Cardiac septum (tissue), 1 donor: Measurements from ENCODE around the gene TXLNG. TPM values are rescaled to one million over a fixed set of nuclear protein-coding genes. Genes with fewer than 3 reads are reported as not detected.
"Not testable (repeated sequence)": the region's sequence is repeated elsewhere in the genome, so short reads cannot be mapped to it uniquely, and the experiment has no call there.

Source experiments
- DNase-seq: peaks from one replicate; pipeline ENCODE4 v3.0.0-alpha.2; 2020; ENCODE audit warnings: low spot score
- intact Hi-C: fragments of 100-400 bp; cut with DNase I; formaldehyde crosslinking; loops from one replicate; pipeline ENCODE4 v1.14.0; 2022
- long read RNA-seq: library from polyadenylated mRNA; unstranded; transcript quantifications from one replicate; pipeline ENCODE4 v2.0.0, GENCODE V29; 2021
- total RNA-seq: library from RNA; stranded (reverse); fragmentation: NEBNext Ultra II Directional; extraction: Animal tissue kit (Norgen Biotek cat#: 25700); gene quantifications from one replicate; pipeline ENCODE4 v1.2.1, GENCODE V29; 2021
- donor health status: DM: no; HTN: no; CAD: no.

Gene TXLNG
- 6.8 TPM for total RNA-seq
- long read RNA-seq, full-length matches to known transcripts, result 5 of 10 reads
- long read RNA-seq, partial matches to known transcripts, result 4 of 10 reads
- long read RNA-seq, other reads (novel, unspliced or antisense), result 1 of 10 reads

- intact Hi-C loops, result loop anchor here (2.0 to 5.0 kb wide), 2 partner anchors 65 to 86 kb away; partner anchors contain the start of gene RBBP7
- DNase-seq, result peak; percentile 99
These were observed at the start of gene TXLNG for GRCh38 chrX:16786139-16786790. Gene TXLNG, plus strand, starts transcription at chrX:16786466. Its CDS starts 22 bp downstream, at chrX:16786488.

GRCh38 chrX:16737024-16737423, 49.2 kb upstream of the TXLNG start:
- intact Hi-C loops, result no loop called here
- no peak for DNase-seq

GRCh38 chrX:16739574-16739973, 46.7 kb upstream of the TXLNG start:
- intact Hi-C loops, result no loop called here
- no peak for DNase-seq

GRCh38 chrX:16743604-16744325, 42.5 kb upstream of the TXLNG start:
- intact Hi-C loops, result no loop called here
- DNase-seq, result no peak

GRCh38 chrX:16745102-16745501, 41.2 kb upstream of the TXLNG start:
- DNase-seq, result no peak

GRCh38 chrX:16745659-16746058, 40.6 kb upstream of the TXLNG start:
- intact Hi-C loops, result no loop called here
- DNase-seq, result no peak

More at GRCh38 chrX:16745102-16745501, 41.2 kb upstream of the TXLNG start:
- intact Hi-C loops, result no loop called here

GRCh38 chrX:16748425-16748824, 37.8 kb upstream of the TXLNG start:
- intact Hi-C loops, result no loop called here

GRCh38 chrX:16750136-16750535, 36.1 kb upstream of the TXLNG start:
- intact Hi-C loops, result no loop called here
- DNase-seq, result no peak

More at GRCh38 chrX:16748425-16748824, 37.8 kb upstream of the TXLNG start:
- no peak for DNase-seq

GRCh38 chrX:16754019-16754418, 32.2 kb upstream of the TXLNG start:
- no peak for DNase-seq

GRCh38 chrX:16756724-16757123, 29.5 kb upstream of the TXLNG start:
- no peak for DNase-seq
- intact Hi-C loops, result no loop called here

More at GRCh38 chrX:16754019-16754418, 32.2 kb upstream of the TXLNG start:
- intact Hi-C loops, result no loop called here

GRCh38 chrX:16761500-16761899, 24.8 kb upstream of the TXLNG start:
- intact Hi-C loops, DNase-seq: not testable (repeated sequence)

GRCh38 chrX:16762579-16762978, 23.7 kb upstream of the TXLNG start:
- intact Hi-C loops, result no loop called here
- no peak for DNase-seq

GRCh38 chrX:16765594-16765993, 20.7 kb upstream of the TXLNG start:
- DNase-seq, result no peak
- intact Hi-C loops, result no loop called here

- no peak for DNase-seq
- intact Hi-C loops, result no loop called here
These were observed 15.2 kb upstream of the TXLNG start for GRCh38 chrX:16770970-16771482.

- DNase-seq, result no peak
- intact Hi-C loops, result no loop called here
These were observed 14.5 kb upstream of the TXLNG start for GRCh38 chrX:16771483-16772398.

- intact Hi-C loops, result no loop called here
- no peak for DNase-seq
These were observed 13.8 kb upstream of the TXLNG start for GRCh38 chrX:16772460-16772859.

- intact Hi-C loops, result no loop called here
- DNase-seq, result no peak
These were observed 11.5 kb upstream of the TXLNG start for GRCh38 chrX:16774746-16775145.

GRCh38 chrX:16778545-16778944, 7.7 kb upstream of the TXLNG start:
- intact Hi-C loops, result no loop called here
- DNase-seq, result no peak

- no peak for DNase-seq
- intact Hi-C loops, result no loop called here
These were observed 7.3 kb upstream of the TXLNG start for GRCh38 chrX:16778993-16779392.

- DNase-seq, intact Hi-C loops: not testable (repeated sequence)
These were observed 6.5 kb upstream of the TXLNG start for GRCh38 chrX:16779815-16780214.
